Lung (tissue), 12 donors: ENCODE results near the gene BAD. TPM values are rescaled to one million over a fixed set of nuclear protein-coding genes. Genes with fewer than 3 reads are reported as not detected.

Experiments used
- ATAC-seq: fragments of 200-7000 bp; cut with Tn5 transposase; one replicate; pipeline ENCODE4 v1.9.1; 2020; ENCODE audit warnings: moderate number of reproducible peaks; ENCODE audit not compliant: insufficient read depth, low FRiP score
- DNase-seq, 3 donors: peaks; one replicate each; pipeline ENCODE4 v3.0.0-alpha.2; 2013 to 2017
- H3K27ac ChIP-seq, 2 donors: one replicate each; pipeline ENCODE4 v1.5.1; 2013; ENCODE audit warnings: mild to moderate bottlenecking in 2 of 2, moderate library complexity in 2 of 2, control low read depth in 1 of 2, inconsistent platforms in 1 of 2, low read depth in 1 of 2, low read length in 1 of 2
- H3K27me3 ChIP-seq, 3 donors: one replicate each; pipeline ENCODE4 v1.5.1; 2013; ENCODE audit warnings: low read length in 2 of 3; ENCODE audit not compliant: control insufficient read depth in 3 of 3, insufficient read depth in 3 of 3
- H3K36me3 ChIP-seq, 4 donors: one replicate each; pipeline ENCODE4 v1.5.1; 2013; ENCODE audit warnings: low read length in 4 of 4, mild to moderate bottlenecking in 1 of 4, moderate library complexity in 1 of 4; ENCODE audit not compliant: control insufficient read depth in 4 of 4, insufficient read depth in 4 of 4
- H3K4me1 ChIP-seq, 5 donors: one replicate each; pipeline ENCODE4 v1.5.1; 2013; ENCODE audit warnings: low read length in 5 of 5, mild to moderate bottlenecking in 2 of 5, moderate library complexity in 1 of 5; ENCODE audit not compliant: control insufficient read depth in 5 of 5, insufficient read depth in 5 of 5
- H3K4me3 ChIP-seq: one replicate; pipeline ENCODE4 v1.5.1; 2013; ENCODE audit warnings: mild to moderate bottlenecking, control low read depth, moderate library complexity
- H3K9ac ChIP-seq, 2 donors: one replicate each; pipeline ENCODE4 v1.5.1; 2013; ENCODE audit warnings: low read length in 2 of 2, control low read depth in 1 of 2; ENCODE audit not compliant: insufficient read depth in 1 of 2
- H3K9me3 ChIP-seq, 4 donors: one replicate each; pipeline ENCODE4 v1.5.1; 2013; ENCODE audit warnings: low read length in 3 of 4, mild to moderate bottlenecking in 1 of 4, moderate library complexity in 1 of 4; ENCODE audit not compliant: control insufficient read depth in 4 of 4, insufficient read depth in 3 of 4
- CTCF ChIP-seq: IDR thresholded peaks from 2 replicates; pipeline ENCODE4 v1.5.1; 2012; ENCODE audit warnings: mild to moderate bottlenecking; ENCODE audit errors: control extremely low read depth, extremely low read depth
- WGBS, 2 donors: extraction: QIAGEN DNeasy Blood & Tissue Kit; methylation state at CpG; one replicate each; pipeline ENCODE4 v1.1.7; 2013; 5-methylcytosine and 5-hydroxymethylcytosine counted together
- polyA plus RNA-seq, 2 donors: library from polyadenylated mRNA; stranded (reverse); fragments of 200-250 nt; gene quantifications; one replicate each; pipeline ENCODE4 v1.2.1, GENCODE V29; 2013
- total RNA-seq, 2 donors: library from RNA; depleted of rRNA in 1 of 2; stranded (reverse); fragments of >200 nt in 1 of 2; gene quantifications; one replicate each; pipeline ENCODE4 v1.2.1, GENCODE V29; 2014 to 2021
- donor health status: control.
- donor health status: control.
- donor health status: Bipolar disorder and iron deficiency.
- donor health status: healthy.
- donor health status: DM: yes; HTN: yes; CAD: no.

BAD gene
- total and polyA plus RNA-seq, 4 donors: 69.5 to 127 (median 75.5) TPM

GRCh38 chr11:64258356-64258755 is 26.1 kb downstream of the BAD start:
- ATAC-seq (no peak), DNase-seq (no peak)
- no peaks in the 10 kb centered on the region for H3K9me3 ChIP-seq
- no peak for TF ChIP-seq CTCF
- H3K9ac ChIP-seq: no peak overlapping the region
- no peak overlapping the region for H3K27ac ChIP-seq
- H3K36me3 ChIP-seq: peaks cover 0 to 71% (median 15%) of the 10 kb centered on the region in 4 donors
- no peaks in the 10 kb centered on the region for H3K27me3 ChIP-seq
- 90 to 94% methylated on average over 24 of the region's 24 CpGs for WGBS, 2 donors
- H3K4me1 ChIP-seq: no peaks in the 10 kb centered on the region
- no peak overlapping the region for H3K4me3 ChIP-seq

DNA sequence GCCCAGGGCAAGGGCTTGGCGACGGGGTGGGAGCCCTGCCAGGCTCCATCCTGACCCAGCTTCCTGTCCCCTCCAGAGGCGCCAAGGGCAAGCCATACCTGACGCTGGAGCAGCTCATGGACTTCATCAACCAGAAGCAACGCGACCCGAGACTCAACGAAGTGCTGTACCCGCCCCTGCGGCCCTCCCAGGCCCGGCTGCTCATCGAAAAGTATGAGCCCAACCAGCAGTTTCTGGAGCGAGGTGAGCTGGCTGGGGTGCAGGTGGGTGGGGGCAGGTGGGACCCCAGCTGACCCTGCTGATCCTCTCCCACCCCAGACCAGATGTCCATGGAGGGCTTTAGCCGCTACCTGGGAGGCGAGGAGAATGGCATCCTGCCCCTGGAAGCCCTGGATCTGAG is 28.2 kb downstream of the BAD start:
- H3K4me1 ChIP-seq: peaks cover 0 to 12% (median 9%) of the 10 kb centered on the region in 5 donors
- no peaks in the 10 kb centered on the region for H3K9me3 ChIP-seq
- DNase-seq: no peak
- 90 to 93% methylated on average over 14 to 15 of the region's 15 CpGs for WGBS, 2 donors
- H3K36me3 ChIP-seq: peaks cover 0 to 51% (median 15%) of the 10 kb centered on the region in 4 donors
- no peak for ATAC-seq
- no peak for TF ChIP-seq CTCF
- H3K27me3 ChIP-seq: no peaks in the 10 kb centered on the region
- no peak overlapping the region for H3K4me3 ChIP-seq
- no peak overlapping the region for H3K27ac ChIP-seq
- H3K9ac ChIP-seq: no peak overlapping the region

GRCh38 chr11:64255135-64256128 is 29.0 kb downstream of the BAD start:
- no peak for TF ChIP-seq CTCF
- no peaks in the 10 kb centered on the region for H3K9me3 ChIP-seq
- H3K4me3 ChIP-seq: no peak overlapping the region
- ATAC-seq (no peak), DNase-seq (no peak)
- H3K27ac ChIP-seq: no peak overlapping the region
- peaks cover 0 to 48% (median 15%) of the 10 kb centered on the region in 4 donors for H3K36me3 ChIP-seq
- H3K27me3 ChIP-seq: no peaks in the 10 kb centered on the region
- WGBS, 2 donors: 92 to 96% methylated on average over 35 of the region's 35 CpGs
- H3K9ac ChIP-seq: no peak overlapping the region
- H3K4me1 ChIP-seq: peaks cover 0 to 18% (median 9%) of the 10 kb centered on the region in 5 donors
